ENCODE data around the gene PRKCH.

The PRKCH gene

DNA sequence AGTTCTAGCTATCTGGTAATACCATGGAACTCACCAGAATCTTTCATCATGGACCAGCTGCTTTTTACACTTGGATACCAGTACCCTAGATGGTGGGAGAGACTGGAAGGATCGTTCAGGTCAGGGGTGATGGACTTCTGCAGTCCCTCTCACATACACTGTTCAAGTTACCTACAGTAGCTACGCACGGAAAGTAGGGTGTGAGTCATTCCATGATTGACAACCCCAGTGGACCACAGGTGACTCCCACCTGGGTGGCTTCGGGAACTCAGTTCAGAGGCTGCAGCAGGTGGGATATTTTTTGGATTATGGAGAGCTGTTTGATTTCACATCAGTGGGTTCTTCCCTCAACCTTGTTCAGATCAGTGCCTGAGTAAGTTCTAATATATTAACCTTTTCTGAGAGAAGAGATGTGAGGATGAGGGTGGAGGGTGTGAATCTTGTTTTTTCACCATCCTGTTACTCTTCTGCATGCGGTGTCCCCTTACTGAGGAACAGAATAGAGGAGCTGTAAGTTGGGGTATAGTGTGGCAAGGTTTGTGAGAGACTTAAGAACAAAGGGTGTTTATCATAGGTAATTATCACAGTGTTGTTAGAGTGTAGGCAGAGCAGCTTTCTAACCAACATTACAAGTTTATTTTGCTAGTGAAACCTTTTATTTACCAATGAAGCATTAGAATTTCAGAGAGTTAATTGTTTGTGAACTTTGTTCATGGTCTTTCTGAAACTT lies 39.6 kb downstream of the PRKCH start:
- no peak for DNase-seq (ENCODE audit: low read depth in 2 of 2, low spot score in 1 of 2)

DNA sequence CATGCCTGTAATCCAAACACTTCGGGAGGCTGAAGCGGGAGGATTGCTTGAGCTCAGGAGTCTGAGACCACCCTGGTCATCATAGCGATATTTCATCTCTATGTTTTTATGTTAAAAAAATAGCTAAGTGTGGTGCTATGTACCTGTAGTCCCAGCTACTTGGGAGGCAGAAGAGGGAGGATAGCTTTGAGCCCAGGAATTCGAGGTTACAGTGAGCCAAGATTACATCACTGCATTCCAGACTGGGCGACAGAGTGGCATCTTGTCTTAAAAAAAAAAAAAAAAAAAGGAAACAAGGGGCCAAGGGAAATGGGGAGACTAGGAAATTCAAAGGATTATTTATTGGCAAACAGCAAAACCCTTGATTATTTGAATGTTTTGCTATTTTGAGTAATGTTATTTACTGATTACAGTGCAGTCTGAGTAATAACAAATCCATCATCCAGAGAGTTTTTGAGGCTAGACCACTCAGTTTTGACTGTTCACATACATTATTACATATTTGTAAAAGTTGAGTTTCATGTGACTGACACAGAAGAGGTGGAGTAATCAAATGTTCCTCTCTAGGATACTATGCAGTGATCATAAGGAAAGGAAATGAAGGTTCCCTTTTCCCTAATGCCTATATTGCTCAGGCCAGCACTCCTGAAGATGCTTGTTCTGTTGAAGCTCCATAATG lies 40.8 kb downstream of the PRKCH start:
- DNase-seq (ENCODE audit: low read depth in 2 of 2, low spot score in 1 of 2): no peak

DNA sequence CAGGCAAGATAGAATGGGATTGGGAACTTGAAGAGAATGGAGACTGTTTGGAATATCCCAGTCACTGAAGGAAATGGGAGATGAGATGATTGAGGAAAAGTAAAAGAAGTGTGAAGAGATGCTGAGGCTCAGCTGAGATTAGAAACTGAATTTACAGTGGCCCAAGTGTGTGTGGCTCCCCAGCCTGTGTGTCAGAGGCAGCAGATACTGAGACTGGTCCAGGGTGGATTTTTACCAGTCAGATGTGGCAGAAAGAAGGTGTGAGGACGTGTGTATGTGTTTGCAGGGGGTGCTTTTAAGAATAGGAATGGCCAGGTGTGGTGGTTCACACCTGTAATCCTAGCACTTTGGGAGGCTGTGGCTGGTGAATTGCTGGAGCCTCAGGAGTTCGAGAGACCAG lies 42.9 kb downstream of the PRKCH start:
- DNase-seq (ENCODE audit: low read depth in 2 of 2, low spot score in 1 of 2): no peak

DNA sequence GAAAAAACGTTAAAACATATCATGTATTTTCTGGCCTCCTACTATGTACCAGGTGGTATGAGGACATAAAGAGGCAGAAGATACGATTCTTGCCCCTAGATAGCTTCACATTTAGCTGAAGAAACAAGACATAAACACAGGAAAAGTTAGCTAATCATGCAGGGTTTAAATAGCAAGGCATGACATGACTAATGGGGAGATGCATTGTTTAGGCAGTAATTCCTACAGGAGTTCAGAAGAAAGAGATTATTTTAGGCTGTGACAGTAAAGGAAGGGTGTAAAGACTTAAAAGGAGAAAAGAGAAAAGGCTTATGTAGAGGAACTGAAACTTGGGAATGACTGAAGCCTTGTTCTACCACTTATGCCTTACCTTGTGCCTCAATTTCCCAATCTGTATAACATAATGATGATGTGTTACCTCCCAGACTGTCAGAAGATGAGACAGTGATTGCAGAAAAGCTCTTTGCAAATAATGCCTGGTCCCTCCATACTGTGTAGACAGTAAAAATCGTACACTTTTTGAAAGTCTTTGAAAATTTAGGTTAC lies 44.4 kb downstream of the PRKCH start:
- DNase-seq (ENCODE audit: low read depth in 2 of 2, low spot score in 1 of 2): no peak

DNA sequence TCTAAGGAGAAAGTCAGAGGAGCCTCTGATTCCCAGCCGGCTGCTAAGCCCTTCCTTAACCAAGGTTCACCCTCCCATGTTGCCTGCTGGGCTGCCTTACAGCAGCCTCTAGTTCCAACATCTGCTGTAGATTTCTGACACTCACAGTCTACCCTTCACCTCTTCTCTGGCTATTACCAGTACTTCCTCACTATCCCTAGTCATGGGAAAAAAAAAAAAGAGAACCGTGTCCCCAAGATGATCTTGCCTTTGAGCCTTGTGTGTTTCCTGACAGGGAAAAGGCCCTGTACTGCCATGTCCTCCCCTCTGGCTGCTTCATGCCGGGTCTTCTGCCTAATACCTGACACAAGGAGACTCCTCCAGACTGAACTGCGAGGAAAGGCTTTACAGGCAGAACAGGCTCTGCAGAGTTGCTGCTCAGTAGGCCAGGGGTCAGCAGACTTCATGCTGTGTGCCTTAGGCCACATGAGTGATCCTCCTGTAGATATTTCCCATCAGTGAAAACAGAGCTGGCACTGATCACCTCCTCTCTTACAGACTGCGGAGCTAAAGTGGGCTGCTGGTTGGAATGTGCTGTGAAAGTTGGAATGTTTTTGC lies 46.8 kb downstream of the PRKCH start:
- DNase-seq (ENCODE audit: low read depth in 2 of 2, low spot score in 1 of 2): no peak

DNA sequence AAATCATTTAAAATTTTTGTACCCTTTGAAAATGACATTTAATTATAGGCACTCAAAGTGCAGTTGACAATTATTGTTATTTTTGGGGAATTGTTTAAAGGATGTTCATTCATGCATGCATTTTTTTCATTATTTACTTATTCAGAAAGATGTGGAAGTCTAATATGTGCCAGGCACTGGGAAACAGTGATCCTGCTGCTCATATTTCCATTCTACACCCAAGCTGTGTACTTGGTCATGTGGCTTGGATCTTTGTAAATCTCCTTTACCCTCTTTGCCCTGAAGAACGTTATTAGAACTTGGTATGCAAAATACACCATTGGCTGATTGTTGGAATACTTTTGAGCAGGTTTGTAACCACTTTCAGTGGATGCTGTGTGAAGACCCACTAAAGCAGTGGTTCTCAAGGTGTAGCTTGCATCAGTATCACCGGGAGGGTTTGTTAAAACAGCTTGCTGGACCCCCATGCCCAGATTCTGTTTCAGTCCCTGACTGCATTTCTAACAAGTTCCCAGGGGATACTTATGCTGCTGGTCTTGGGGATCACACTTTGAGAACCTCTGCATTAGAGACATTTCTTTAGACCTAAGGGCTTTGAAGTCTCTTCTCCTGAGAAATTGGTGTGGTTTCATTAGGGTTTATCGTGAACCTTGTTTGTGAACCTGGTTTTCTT lies 47.5 kb downstream of the PRKCH start:
- no peak for DNase-seq (ENCODE audit: low read depth in 2 of 2, low spot score in 1 of 2)

DNA sequence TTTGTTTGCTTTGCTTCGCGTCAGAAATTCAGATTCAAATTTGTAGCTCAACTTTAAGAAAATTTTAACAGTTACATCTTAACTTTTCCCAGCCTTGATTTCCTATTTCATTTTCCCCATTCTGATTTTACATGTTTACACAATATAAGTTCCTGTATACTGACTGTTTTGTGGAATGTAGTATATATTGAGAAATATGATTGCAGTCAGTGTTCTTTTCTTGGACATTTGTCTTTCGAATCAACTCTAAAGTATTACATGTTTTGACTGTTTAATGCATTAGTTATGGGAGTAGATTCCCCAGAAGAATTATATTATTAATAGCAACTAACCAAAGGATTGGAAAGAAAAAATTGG lies 48.1 kb downstream of the PRKCH start:
- no peak for DNase-seq (ENCODE audit: low read depth in 2 of 2, low spot score in 1 of 2)

DNA sequence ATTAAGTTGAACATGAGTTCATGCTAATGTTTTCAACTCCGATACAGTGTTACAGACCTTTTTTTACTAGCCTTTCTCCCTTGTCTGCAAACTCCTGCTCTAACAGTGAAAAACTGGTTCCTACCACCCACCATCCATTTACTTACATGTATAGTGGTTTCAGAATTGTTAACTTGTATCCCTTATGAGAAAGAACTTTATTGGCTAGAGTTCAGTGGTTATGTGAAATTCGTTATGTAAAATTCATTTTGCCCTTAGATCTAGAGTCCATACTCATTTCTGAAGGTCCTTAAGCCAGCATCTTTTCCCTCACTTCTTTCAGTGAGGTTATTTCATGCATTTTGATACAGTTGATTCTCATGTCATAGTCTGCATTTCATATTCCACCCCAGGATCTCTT lies 51.0 kb downstream of the PRKCH start:
- no peak for DNase-seq (ENCODE audit: low read depth in 2 of 2, low spot score in 1 of 2)

DNA sequence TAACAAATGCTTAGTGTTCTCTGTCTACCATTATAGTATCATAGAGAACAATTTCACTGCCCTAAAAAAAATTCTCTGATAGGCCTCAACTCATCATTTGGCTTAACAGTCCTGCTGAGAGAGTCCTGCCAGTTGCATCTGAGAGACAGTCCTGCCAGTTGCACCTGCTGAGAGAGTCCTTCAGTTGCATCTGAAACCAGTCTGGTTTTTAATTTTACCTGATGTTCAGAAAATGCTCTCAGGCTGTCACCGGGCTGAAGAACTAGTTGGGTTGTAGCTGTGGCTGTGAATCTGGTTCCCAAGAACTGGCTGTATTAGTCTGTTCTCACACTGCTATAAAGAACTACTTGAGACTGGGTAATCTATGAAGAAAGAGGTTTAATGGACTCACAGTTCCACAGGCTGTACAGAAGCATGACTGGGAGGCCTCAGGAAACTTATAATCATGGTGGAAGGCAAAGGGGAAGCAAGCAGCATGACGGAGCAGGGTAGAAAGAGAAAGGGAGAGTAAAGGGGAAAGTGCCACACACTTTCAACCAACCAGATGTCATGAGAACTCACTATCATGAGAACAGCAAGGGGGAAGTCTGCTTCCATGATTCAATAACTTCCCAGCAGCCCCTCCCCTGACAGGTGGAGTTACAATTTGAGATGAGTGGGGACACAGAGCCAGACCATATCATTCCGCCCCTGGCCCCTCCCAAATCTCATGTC lies 51.6 kb downstream of the PRKCH start:
- no peak for DNase-seq (ENCODE audit: low read depth in 2 of 2, low spot score in 1 of 2)

DNA sequence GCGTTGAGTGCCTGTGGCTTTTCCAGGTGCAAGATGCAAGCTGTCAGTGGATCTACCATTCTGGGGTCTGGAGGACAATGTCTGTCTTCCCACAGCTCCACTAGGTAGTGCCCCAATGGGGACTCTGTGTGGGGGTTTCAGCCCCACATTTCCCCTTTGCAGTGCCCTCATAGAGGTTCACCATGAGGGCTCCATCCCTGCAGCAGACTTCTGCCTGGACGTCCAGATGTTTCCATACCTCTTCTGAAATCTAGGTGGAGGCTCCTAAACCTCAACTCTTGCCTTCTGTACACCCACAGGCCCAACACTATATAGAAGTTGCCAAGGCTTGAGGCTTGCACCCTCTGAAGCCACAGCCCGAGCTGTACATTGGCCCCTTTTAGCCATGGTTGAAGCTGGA lies 52.9 kb downstream of the PRKCH start:
- no peak for DNase-seq (ENCODE audit: low read depth in 2 of 2, low spot score in 1 of 2)

DNA sequence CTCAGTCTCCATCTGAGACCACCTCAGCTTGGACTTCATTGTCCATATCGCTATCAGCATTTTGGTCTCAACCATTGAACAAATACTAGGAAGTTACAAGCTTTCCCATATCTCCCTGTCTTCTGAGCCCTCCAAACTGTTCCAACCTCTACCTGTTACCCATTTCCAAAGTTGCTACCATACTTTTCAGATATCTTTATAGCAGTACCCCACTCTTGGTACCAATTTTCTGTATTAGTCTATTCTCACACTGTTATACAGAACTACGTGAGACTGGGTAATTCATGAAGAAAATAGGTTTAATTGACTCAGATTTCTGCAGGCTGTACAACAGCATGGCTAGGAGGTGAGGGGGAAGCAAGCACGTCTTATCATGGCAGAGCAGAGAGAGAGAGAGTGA lies 53.8 kb downstream of the PRKCH start:
- no peak for DNase-seq (ENCODE audit: low read depth in 2 of 2, low spot score in 1 of 2)

DNA sequence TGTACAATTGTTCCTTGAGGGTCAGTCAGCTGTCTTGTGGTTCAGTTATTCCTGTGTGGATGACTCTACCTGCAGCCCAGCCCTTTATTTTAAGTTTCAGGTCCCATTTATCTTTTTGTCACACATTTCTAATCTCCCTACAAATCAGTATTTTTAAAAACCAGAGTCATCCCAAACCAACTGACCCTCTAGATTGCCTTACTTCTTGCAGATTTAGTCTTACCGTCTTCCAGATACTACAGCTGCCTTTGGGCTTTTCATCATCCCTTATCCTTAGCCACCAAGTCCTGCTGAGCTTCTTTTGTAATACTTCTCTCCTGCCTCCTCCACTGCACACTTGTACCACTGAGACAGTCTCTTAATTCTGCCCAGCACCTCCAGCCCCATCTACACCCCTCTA lies 54.9 kb downstream of the PRKCH start:
- DNase-seq (ENCODE audit: low read depth in 2 of 2, low spot score in 1 of 2): no peak

DNA sequence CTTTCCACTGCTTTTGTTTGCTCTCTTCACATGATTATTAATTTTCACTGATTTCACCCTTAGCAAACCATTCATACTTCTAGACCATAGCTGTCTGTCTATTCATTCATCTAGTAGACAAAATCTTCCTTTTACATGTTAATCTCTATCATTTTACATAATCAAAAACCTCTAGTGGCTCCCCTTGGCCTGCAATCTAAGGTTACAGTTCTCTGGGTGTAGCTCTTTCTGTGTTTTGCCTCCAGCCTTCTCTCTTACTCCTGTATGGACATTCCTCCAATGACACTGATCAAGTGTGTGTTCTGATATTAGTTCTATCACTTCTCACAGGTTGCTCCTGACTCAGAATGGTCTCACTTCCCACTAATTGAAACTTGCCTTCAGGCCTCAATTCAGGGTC lies 56.4 kb downstream of the PRKCH start:
- no peak for DNase-seq (ENCODE audit: low read depth in 2 of 2, low spot score in 1 of 2)

DNA sequence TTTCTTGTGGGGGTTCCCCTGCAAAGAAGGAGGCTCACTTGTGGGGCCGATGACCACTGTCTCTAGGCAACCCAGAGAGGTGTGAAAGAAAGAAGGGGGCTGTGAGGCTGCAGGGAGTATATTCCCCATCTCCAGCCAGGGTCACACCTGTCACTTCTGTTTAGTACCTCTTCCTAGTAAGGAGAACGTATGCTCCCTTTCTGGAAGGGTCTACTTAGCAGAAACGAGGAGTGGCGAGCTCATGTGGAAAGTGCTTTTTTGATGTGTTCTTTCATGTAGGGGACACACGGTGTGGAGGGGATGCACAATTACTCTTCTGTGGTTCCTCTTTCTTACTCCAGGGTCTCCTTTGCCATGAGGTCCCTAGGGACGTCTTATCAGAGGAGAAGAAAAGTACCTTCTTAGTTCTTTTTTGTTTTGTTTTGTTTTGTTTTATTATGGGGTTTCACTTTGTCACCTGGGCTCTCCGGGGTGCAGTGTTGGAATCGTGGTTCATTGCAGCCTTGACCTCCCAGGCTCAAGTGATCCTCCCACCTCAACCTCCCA lies 58.3 kb downstream of the PRKCH start:
- no peak for DNase-seq (ENCODE audit: low read depth in 2 of 2, low spot score in 1 of 2)

DNA sequence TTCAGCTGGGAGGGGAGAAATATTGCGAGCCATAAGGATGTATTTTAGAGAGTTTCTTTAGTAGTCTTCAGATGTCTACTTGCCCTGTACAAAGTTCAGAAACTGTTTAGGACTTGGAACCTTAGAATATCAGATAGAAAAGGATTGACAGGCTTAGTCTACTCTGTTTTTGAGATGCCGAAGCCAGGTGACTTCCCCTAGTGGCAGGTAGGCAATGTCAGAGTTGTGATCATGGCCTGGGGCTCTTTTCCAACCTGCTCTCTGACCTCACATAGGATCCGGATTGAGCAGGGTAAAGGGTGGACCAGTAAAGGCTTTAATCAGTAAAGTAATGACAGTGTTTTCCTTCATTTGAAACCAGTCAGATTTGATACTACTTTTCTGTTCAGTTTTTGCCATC lies 59.6 kb downstream of the PRKCH start:
- DNase-seq (ENCODE audit: low read depth in 2 of 2, low spot score in 1 of 2): no peak

DNA sequence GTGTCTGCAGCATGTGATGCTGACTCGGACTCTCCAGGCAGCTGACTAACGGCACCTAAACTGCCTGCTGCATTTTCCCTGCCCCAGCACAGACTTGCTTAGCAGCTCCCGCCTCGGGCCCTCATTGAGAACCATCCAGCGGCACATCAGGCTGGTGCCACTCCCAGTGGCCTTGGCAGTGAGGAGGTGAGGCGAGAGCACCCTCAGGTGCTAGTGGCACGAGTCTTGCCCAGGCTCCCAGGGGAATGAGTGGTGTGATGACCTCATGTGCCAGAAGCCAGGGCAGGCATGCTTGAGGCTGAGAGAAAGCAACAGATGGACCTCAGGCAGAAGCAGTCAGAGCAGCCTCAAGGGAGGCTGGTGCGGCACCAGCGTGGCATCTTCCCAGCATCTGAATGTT lies 60.2 kb downstream of the PRKCH start:
- no peak for DNase-seq (ENCODE audit: low read depth in 2 of 2, low spot score in 1 of 2)

DNA sequence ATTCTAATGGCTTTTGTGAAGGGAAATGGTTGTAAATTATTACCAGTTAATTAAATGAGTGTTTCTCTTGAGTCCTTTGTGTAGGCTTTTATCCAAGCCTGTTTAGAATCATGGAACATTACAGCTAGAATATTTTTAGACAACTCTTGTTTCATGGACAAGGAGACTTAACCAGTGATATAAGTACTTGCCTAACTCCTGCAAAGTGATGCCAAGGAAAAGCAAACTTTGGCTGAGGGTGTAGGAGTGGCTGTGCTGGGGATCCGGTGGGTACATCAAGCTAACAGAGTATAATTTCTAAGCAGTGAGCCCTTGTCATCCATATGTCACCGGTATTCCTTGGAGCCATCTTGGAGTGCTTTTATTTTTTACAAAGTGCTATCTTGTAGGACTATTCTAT lies 61.5 kb downstream of the PRKCH start:
- DNase-seq (ENCODE audit: low read depth in 2 of 2, low spot score in 1 of 2): no peak

DNA sequence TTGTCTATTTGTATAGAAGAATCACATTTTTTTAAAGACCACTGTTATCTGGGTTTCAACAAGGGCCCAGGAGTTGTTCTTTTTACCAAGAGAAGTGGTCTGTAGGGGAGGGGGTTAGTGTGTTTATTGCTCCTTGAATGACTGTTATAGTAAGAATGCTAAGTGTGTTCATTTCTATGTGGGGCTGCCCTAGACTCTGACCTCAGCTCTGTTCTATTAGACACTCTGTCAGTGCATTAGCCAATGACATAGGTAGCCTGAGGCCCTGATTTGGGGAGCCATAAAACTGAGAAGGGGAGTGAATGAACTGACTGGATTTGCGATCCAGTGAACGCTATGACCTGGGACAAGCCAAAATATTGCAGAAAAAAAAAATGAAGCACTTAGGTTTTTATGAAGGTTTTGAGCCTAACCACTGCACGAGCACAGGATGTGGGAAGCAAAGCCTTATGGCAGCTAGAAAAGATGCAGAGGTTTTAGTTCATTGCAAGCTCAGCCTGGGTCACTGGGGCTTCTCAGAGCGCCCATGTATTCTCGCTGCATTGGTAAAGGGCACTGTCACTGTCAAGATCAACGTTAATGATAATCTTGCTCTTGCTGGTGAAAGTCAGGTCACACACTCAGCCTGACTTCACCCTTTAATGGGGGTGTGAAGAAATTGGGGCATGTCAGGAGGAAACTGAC lies 63.8 kb downstream of the PRKCH start:
- no peak for DNase-seq (ENCODE audit: low read depth in 2 of 2, low spot score in 1 of 2)

DNA sequence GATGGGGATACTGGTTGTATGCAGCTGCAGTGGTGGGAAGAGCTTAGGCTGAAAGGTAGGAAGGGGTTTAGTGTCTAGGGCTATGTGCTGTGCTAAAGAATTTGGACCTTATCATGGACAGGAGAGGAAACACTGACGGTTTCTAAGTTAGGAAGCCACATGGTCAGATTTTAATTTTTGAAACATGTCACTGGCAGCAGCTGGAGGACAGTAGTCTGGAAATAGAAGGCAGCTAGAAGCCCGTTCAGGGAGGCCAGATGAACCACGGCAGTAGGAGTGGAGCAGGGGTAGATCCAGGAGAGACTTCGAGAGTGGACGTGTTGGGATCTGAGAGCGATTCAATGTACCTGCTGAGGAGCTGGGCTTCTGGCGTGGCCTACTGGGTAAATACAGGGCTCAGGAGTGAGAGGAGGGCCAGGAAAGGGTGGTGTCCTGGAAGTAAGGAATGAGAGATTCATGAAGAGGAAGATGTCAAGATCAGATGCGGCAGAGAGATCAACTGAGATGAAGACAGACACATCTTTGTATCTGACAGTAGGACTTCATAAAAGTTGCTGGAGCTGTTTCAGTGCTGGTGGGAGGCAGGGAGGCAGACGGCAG lies 64.9 kb downstream of the PRKCH start:
- DNase-seq (ENCODE audit: low read depth in 2 of 2, low spot score in 1 of 2): no peak

DNA sequence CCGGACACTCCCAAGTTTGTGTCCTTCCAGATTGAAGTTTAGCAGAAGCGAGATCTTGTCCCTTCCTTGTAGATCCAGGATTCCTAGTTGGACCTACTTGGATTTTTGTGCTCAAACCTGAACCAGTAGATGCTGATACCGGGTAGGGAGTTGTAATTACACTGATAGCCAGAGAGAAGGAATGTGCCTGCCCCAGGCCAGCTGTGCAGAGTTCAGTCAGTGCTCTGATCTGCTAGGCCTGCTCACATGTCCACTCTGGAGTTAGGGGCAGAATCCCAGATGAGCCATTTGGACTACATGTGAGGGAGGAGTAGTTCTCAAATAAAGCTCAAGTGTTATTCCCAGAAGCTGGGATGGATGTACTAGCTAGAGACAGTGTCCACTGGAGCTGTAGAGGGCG lies 65.7 kb downstream of the PRKCH start:
- no peak for DNase-seq (ENCODE audit: low read depth in 2 of 2, low spot score in 1 of 2)
